ENCODE measurements around the gene ATP6V0E2.
"Not testable (repeated sequence)": the region's sequence is repeated elsewhere in the genome, so short reads cannot be mapped to it uniquely, and the experiment has no call there.

ATP6V0E2 gene

DNA sequence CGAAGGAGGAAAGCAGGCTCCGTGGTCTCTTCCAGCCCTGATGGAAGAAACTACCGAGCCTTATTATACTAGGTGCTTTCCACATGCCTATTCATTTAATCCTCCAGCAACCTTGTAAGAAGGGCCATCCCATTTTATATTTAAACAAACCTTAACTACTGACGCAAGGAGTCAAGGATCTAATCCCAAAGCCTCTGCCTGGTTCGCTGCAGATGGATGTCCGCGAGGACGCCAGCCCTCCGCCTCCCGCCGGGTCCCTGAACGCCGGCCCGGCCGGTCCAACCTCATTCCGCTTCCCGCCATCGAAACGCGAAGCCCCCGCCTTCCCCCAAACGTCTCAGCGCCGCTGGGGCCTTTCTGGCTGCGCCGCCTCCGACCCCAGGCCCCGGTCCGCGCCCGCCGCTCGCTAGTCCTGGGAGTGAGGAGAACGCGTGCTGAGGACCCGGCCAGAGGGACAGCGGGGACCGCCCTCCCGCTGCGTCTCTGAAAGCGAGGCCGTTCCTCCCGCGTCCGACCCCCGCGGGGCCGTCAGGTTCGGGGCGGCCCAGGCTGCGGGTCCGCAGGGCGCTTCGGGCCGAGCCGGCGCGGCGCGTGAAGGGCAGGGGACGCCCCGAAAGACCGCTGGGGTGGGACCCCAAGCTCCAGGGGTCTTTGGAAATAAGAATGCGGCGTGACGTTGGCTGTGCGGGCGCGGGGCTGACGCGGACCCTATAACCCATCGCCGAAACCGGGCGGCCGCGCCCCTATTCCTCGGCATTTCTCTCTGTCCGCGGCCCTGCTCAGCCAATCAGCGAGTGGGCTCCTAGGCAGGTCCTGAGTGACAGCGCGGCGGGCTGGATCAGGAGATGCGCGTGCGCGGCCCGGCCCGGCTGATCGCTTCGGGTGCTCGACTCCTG lies at the start of gene ATP6V0E2:
Gene ATP6V0E2, plus strand, starts transcription at position 896 of the 896 bp plus-strand sequence. CDS start 97 bp downstream, outside the sequence.
- in situ Hi-C loops (cut with MboI; ENCODE audit: low sequenced_read_pairs): no loop called here

DNA sequence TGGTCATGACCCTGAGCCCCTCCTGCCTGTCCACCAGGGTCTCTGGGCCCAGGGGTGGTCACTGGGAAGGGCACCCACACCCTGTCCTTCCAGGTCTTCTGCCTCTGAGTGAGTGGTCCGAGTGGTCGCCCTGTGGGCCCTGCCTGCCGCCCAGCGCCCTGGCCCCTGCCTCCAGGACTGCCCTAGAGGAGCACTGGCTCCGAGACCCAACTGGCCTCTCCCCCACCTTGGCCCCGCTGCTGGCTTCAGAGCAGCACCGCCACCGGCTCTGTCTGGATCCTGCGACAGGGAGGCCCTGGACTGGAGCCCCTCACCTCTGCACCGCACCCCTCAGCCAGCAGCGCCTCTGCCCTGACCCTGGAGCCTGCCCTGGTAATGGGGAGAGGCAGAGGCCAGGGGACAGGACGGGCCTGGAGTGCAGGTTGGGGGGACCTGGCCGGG lies 49.4 kb upstream of the ATP6V0E2 start:
- in situ Hi-C loops (cut with MboI; ENCODE audit: low sequenced_read_pairs): no loop called here

DNA sequence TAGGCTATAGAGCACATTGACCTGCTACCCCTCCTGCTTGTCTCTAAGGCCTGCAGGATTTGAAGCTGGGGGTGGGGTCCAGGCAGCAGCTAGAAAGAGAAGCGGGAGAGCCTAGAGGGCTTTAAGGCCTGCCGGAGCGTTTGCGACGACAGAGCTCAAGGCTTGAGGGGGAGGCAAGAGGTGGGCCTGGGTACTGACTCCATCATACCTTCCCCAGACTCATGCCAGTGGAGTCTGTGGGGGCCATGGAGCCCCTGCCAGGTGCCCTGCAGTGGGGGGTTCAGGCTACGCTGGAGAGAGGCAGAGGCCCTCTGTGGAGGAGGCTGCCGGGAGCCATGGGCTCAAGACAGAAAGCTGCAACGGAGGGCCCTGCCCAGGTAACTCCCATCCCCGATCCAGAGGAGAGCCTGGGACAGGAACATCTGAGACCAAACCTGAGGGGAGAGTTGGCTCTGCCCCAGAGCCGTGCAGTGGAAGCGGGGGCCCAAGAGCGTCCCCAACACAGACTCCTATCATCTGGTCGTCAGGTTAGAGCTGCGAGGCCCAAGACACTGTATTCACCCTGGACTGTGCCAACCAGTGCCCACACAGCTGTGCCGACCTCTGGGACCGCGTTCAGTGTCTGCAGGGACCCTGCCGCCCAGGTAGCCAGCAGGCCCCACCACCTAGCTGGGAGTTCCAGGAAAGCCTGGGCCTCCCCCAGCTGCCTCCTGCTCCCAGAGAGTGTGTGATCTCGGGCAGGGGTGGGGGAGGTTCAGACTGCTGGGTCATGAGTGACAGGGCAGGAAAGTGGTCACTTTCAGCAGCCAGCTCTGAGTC lies 48.8 kb upstream of the ATP6V0E2 start:
- in situ Hi-C loops (cut with MboI; ENCODE audit: low sequenced_read_pairs): no loop called here

DNA sequence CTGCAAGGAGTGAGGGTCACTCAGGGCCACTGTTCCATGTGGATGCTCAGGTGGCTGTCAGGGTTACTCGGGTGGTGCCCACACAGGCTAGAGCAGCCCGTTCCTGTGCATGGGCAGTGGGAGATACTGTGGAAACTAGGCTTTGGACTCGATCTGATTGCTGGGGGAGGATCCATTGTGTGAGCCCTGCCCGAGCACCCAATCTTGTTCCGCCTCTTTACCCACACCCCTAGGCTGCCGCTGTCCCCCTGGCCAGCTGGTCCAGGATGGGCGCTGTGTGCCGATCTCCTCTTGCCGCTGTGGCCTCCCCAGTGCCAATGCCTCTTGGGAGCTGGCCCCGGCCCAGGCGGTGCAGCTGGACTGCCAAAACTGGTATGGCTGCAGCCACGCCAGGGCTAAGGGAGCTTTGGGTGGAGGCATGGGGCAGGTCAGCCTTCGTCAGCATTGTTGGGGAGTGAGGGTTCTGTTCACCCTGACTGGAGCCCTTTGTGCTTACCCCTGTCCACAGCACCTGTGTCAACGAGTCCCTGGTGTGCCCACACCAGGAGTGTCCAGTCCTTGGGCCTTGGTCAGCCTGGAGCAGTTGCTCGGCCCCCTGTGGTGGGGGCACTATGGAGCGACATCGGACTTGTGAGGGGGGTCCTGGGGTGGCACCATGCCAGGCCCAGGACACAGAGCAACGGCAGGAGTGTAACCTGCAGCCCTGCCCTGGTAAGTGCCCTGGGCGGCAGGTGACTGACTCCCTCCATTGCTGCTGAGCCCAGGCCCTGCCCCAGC lies 48.0 kb upstream of the ATP6V0E2 start:
- in situ Hi-C loops (cut with MboI; ENCODE audit: low sequenced_read_pairs): no loop called here

DNA sequence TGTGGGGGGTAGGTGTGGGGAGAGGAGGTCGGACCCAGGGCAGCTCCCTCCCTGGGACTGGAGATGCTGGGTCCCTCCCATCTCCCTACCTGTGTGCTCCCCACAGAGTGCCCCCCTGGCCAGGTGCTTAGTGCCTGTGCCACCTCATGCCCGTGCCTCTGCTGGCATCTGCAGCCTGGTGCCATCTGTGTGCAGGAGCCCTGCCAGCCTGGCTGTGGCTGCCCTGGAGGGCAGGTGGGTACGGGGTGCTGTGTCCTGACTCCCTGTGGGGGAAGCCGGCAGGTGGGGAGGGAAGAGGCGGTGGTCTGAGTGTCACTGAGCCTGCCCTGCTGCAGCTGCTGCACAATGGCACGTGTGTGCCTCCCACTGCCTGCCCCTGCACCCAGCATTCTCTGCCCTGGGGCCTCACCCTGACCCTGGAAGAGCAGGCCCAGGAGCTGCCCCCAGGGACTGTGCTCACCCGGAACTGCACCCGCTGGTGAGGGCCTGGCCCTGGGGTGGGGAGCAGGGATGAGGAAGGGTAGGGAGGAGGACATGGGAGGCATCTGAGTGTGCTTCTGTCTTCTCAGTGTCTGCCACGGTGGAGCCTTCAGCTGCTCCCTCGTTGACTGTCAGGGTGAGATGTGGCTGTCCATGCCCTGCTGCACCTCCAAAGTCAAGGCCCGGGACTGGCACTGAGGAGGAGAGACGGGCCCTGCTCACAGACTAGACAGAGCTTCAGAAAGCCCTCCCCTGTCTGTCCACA lies 47.3 kb upstream of the ATP6V0E2 start:
- in situ Hi-C loops (cut with MboI; ENCODE audit: low sequenced_read_pairs): no loop called here

DNA sequence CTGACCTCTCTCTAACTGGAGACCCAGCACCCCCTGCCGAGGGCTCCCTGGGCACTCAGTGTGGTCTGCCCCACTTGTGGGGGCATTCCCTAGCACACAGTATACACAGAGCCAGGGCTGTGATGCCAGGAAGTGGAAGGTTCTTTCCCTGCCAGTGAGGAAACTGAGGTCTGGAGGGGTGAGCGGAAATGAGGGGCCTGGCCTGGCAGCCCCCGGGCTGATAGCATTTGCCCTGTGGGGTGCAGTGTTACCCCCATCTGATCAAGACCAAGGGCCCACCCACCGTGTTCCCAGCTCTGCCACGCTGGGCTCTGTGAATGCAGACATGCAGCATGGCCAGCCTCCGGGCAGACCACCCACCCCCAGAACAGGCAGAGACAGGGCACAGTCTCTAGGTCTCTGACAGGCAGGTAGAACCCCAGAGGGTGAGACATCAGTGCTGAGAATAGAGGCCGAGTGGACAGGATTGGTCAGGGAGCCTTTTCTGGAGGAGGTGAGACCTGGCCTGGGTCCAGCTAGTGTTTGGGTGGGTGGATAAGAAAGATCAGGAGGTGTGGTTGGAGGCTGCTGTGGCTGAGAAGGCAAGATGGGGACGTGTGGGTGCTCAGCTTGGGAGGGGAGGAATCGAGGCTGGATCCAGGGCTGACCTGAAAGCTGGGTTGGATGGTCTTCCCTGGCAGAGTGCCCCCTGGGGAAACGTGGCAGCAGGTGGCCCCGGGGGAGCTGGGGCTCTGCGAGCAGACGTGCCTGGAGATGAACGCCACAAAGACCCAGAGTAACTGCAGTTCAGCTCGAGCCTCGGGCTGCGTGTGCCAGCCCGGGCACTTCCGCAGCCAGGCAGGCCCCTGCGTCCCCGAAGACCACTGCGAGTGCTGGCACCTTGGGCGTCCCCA lies 46.4 kb upstream of the ATP6V0E2 start:
- in situ Hi-C loops (cut with MboI; ENCODE audit: low sequenced_read_pairs): no loop called here

DNA sequence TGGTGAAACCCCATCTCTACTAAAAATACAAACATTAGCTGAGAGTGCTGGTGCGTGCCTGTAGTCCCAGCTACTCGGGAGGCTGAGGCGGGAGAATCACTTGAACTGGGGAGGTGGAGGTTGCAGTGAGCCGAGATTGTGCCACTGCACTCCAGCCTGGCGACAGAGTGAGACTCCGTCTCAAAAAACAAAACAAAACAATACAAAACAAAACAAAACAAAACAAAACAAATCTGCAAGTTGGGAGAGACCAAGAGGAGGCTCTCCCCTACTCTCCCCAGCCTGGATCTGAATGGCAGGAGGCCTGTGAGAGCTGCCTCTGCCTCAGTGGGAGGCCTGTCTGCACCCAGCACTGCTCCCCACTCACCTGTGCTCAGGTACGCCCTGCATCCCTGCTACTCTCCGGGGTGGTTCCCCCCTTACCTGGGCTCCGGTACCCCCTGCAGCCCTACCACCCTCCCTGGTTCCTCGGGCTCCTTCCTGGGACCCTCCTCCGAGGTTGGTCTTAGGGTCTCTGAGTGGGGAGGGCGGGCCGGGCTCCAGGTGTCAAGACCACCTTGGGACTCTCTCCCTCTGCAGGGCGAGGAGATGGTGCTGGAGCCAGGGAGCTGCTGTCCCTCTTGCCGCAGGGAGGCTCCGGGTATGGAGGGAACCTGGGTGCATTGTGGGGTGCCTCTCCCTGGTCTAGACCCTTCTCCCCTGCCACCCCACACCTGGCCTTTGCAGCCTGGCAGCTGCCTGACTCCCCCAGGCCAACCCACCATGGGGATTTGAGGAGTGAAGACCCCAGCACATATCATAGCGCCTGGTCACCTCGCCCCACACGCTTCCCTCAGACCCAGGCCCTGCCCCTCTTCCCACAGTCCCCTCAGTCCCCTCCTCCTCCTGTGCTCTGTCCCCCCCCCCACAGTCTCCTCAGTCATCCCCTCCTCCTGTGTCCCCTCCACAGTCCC lies 45.1 kb upstream of the ATP6V0E2 start:
- in situ Hi-C loops (cut with MboI; ENCODE audit: low sequenced_read_pairs): no loop called here

DNA sequence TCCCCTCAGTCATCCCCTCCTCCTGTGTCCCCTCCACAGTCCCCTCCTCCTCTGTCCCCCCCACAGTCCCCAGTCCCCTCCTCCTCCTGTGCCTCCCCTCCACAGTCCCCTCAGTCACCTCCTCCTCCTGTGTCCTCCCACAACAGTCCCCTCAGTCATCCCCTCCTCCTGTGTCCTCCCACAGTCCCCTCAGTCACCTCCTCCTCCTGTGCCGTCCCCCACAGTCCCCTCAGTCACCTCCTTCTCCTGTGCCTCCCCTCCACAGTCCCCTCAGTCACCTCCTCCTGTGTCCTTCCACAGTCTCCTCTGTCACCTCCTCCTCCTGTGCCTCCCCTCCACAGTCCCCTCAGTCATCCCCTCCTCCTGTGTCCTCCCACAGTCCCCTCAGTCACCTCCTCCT lies 43.2 kb upstream of the ATP6V0E2 start:
- in situ Hi-C loops (cut with MboI; ENCODE audit: low sequenced_read_pairs): not testable (repeated sequence)

DNA sequence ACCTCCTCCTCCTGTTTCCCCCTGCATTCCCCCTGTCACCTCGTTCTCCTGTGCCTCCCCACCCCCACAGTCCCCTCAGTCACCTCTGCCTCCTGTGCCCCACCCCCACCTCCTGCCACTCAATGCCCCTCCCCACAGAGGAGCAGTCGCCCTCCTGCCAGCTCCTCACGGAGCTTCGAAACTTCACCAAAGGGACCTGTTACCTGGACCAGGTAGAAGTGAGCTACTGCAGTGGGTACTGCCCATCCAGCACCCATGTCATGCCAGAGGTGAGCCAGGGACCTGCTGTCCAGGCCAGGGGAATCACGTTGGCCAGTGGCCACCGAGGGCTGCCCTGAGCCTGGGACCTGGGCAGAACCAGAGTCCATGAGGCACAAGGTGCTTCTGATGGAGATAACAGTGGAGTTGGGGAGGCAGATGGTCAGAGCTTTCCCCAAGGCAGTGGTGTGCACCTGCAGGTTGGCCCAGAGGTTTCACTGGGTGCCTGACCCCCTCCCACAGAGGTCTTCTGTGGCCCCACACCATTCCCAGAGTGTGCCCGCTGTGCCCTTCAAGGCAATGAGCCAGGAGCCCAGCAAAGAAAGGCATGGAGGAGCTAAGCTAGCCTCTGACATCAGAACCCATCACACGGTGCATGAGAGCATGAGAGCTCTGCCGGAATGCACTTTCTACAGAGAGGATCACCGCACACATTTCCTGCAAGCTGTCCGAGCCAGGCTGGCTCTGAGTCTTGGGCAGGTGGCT lies 42.6 kb upstream of the ATP6V0E2 start:
- in situ Hi-C loops (cut with MboI; ENCODE audit: low sequenced_read_pairs): no loop called here

DNA sequence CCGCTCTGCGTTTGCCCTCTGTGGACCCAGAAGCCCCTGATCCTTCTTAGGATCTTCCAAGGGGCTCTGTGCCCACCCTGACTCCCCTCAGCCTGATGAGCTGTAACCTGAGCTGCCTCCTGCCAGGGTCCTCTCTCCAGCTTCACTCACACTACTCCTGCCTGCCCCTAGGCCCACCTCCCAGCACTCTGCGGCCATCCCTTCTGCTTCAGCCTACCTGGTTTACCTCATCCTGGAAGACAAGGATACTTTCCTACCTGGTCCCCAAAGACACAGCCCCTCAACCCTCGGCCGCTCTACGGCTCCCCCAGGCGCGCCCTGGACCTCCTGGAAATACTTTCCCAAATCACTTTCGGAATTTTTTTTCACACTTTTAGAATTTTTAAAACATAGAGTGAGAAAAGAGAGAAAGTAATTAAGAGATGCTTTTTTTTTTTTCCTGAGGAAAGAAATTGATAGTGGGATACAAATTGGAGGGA lies 42.0 kb upstream of the ATP6V0E2 start:
- in situ Hi-C loops (cut with MboI; ENCODE audit: low sequenced_read_pairs): no loop called here

DNA sequence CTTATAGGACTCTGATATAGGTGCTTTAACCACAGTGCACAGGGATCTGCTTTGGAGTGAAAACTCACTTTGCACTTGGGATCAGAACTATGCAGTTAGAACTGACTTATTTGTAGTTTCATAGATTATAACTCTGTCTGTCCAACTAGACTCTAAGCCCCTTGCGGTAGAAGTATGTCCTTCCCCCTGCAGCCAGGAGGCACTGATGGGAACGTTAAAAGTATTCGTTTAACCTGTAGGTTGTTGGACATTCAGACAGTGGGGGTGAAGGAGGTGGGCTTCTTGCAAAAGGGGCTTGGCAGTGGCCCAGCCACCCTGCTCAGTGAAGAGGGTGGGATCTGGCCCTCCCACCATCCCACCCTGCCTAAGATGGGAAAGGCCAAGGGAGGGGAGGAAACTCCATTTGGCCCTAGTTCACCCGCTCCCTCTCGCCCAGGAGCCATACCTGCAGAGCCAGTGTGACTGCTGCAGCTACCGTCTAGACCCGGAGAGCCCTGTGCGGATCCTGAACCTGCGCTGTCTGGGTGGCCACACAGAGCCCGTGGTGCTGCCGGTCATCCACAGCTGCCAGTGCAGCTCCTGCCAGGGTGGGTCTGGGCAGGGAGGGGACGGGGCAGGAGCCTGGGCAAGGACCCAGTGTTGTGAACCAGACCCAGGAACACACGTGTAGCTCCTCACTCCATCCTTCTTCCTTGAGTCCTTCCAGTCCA lies 41.3 kb upstream of the ATP6V0E2 start:
- in situ Hi-C loops (cut with MboI; ENCODE audit: low sequenced_read_pairs): no loop called here

DNA sequence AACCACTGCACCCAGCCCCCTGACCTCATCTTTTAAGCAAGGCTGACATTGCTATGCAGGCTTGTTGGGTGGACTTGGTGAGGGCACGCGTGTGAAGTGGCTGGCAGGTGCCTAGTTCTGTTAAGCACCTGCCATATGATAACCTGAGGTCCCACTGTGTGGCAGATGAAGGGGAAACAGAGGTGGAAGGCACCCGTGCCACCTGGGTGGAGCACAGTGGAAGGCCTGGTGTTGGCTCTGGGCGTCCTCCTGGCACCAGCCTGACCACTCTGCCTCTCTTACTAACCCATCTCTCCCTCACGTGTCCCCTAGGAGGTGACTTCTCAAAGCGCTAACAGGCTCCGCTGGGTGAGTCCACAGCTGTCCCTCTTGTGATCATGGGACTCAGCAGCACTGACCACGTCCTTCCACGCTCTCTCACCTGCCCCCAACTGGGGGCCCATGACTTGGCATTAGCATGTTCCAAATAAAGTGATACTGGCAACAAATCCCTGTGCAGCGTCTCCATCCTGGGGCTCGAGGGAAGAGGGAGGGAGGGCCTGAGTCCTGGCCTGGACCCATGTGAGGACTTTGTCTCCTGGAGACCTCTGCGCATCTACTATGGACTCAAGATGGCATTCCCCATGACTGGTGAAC lies 40.2 kb upstream of the ATP6V0E2 start:
- in situ Hi-C loops (cut with MboI; ENCODE audit: low sequenced_read_pairs): no loop called here

DNA sequence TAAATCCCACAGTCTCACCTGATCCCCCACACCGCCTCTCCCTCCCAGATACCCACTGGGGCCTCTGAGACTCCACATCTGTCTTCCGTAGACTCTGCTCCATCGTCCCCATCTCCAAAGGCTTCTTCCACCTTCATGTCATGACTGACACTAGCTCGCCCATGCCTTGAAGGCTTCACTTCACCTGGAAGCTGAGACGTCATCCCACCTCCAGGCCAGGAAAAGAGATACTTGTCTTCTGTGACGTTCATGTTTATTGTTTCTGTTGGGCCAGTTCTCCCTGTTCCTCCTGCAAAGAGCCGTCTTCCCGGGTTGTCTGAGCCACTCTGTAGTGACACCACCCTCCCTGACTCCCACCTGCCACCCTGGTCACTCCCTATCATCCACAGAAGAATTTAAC lies 39.2 kb upstream of the ATP6V0E2 start:
- in situ Hi-C loops (cut with MboI; ENCODE audit: low sequenced_read_pairs): no loop called here

DNA sequence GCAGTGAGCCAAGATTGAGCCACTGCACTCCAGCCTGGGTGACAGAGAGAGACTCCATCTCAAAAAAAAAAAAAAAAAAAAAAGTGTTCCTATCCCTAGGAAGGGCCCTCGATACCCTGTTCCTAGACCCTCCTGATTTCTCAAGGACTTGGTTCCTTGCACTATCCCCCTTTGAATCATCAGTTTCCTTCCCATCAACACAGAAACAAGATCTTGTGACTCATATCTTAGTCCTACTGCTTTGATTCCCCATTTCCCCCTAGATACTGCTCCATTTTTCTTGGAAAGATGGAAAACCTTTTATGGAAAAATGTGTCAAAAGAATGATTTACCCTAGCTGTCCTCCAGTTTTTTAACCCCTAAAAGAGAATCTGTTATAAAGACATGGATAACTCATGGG lies 37.3 kb upstream of the ATP6V0E2 start:
- in situ Hi-C loops (cut with MboI; ENCODE audit: low sequenced_read_pairs): no loop called here

DNA sequence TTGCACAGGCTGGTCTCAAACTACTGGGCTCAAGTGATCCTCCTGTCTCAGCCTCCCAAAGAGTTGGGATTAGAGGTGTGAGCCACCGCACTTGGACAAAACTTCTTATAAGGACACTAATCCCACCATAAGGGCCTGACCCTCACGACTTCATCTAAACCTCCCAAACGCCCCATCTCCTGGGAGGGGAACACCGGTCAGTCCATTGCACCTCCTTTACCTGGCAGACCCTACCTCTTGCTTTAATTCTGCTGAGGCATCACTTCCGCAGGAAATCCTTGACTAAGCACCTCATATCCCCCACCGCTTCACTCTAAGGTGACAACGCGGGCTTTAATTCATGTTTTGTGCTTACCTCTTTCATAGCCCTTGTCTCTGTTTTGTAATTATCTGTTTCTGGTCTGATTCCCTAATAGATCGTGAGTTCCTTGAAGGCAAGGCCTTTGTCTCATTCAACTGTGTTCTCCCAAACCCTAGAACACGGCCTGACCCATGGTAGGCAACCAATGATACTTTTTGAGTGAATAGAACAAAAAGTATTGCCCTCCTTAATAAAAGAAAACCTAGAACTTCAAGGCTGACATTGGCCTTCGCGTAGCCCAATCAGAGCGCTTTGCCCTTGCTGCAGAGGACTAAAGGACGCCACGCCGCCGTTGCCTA lies 36.1 kb upstream of the ATP6V0E2 start:
- in situ Hi-C loops (cut with MboI; ENCODE audit: low sequenced_read_pairs): no loop called here
